GM12878 (cell line): ENCODE data around the gene ZNF189.

ENCODE experiments used
- GABPA ChIP-seq: IDR thresholded peaks from 2 replicates; pipeline ENCODE4 v1.6.1; 2014; ENCODE audit warnings: antibody characterized with exemption, low read depth, mild to moderate bottlenecking, inconsistent platforms
- HDGF ChIP-seq: fragments of 450-650 bp; IDR thresholded peaks from 2 replicates; pipeline ENCODE4 v1.6.1; 2016; ENCODE audit warnings: antibody characterized with exemption
- NFIC ChIP-seq: IDR thresholded peaks from 2 replicates; pipeline ENCODE4 v1.6.1; 2012; ENCODE audit warnings: low read depth, mild to moderate bottlenecking, inconsistent platforms, low read length, moderate library complexity
- RFX5 ChIP-seq: IDR thresholded peaks from 2 replicates; pipeline ENCODE4 v1.6.1; 2011; ENCODE audit warnings: low read depth, low read length, improper control_type of control experiment
- RUNX3 ChIP-seq: IDR thresholded peaks from 2 replicates; pipeline ENCODE4 v1.6.1; 2012; ENCODE audit warnings: low read length, inconsistent platforms
- SUZ12 ChIP-seq: fragments of 200-600 bp; sonication (generic); IDR thresholded peaks from one replicate; pipeline ENCODE4 v1.6.1; 2018; ENCODE audit warnings: antibody characterized with exemption, mild to moderate bottlenecking; ENCODE audit not compliant: unreplicated experiment
- ZBTB11 ChIP-seq: fragments of 450-650 bp; formaldehyde crosslinking; IDR thresholded peaks from 2 replicates; pipeline ENCODE4 v1.5.0; 2022; ENCODE audit warnings: mild to moderate bottlenecking, missing genetic modification characterization
- ZNF274 ChIP-seq: IDR thresholded peaks from one replicate; pipeline ENCODE4 v1.8.0; 2011; ENCODE audit not compliant: insufficient read length, insufficient read depth
- TF ChIP-seq, protein P1 (sequence below): IDR thresholded peaks from 2 replicates; pipeline ENCODE4 v1.6.1; 2012; ENCODE audit warnings: low read depth, low read length, improper control_type of control experiment
- TF ChIP-seq, protein P2 (sequence below): IDR thresholded peaks from 2 replicates; pipeline ENCODE4 v1.6.1; 2012; ENCODE audit warnings: mild to moderate bottlenecking, low read depth, low read length

- no peak for TF ChIP-seq RFX5
- TF ChIP-seq GABPA: no peak
- TF ChIP-seq, protein P1, sequence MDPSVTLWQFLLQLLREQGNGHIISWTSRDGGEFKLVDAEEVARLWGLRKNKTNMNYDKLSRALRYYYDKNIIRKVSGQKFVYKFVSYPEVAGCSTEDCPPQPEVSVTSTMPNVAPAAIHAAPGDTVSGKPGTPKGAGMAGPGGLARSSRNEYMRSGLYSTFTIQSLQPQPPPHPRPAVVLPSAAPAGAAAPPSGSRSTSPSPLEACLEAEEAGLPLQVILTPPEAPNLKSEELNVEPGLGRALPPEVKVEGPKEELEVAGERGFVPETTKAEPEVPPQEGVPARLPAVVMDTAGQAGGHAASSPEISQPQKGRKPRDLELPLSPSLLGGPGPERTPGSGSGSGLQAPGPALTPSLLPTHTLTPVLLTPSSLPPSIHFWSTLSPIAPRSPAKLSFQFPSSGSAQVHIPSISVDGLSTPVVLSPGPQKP: no peak
- TF ChIP-seq RUNX3: no peak
- no peak for TF ChIP-seq ZNF274
- TF ChIP-seq NFIC: no peak
- TF ChIP-seq, protein P2, sequence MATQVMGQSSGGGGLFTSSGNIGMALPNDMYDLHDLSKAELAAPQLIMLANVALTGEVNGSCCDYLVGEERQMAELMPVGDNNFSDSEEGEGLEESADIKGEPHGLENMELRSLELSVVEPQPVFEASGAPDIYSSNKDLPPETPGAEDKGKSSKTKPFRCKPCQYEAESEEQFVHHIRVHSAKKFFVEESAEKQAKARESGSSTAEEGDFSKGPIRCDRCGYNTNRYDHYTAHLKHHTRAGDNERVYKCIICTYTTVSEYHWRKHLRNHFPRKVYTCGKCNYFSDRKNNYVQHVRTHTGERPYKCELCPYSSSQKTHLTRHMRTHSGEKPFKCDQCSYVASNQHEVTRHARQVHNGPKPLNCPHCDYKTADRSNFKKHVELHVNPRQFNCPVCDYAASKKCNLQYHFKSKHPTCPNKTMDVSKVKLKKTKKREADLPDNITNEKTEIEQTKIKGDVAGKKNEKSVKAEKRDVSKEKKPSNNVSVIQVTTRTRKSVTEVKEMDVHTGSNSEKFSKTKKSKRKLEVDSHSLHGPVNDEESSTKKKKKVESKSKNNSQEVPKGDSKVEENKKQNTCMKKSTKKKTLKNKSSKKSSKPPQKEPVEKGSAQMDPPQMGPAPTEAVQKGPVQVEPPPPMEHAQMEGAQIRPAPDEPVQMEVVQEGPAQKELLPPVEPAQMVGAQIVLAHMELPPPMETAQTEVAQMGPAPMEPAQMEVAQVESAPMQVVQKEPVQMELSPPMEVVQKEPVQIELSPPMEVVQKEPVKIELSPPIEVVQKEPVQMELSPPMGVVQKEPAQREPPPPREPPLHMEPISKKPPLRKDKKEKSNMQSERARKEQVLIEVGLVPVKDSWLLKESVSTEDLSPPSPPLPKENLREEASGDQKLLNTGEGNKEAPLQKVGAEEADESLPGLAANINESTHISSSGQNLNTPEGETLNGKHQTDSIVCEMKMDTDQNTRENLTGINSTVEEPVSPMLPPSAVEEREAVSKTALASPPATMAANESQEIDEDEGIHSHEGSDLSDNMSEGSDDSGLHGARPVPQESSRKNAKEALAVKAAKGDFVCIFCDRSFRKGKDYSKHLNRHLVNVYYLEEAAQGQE: no peak
- TF ChIP-seq ZBTB11 (CRISPR knock-in tag): no peak
- no peak for TF ChIP-seq HDGF
- no peak for TF ChIP-seq SUZ12
Measured at GRCh38 chr9:101432171-101432570, 33.5 kb downstream of the ZNF189 start.
